HCT116 (cell line): Measurements from ENCODE around the gene GRK5. TPM values are rescaled to one million over a fixed set of nuclear protein-coding genes. Genes with fewer than 3 reads are reported as not detected.

ENCODE experiments used
- ATAC-seq: fragments of 200-7000 bp; cut with Tn5 transposase; 2 replicates; pipeline ENCODE4 v1.9.1; 2020; ENCODE audit warnings: mild to moderate bottlenecking, moderate library complexity
- BruUV-seq: library from RNA; stranded (reverse); fragments of 400-500 nt; replicated peaks from 2 replicates; lab custom pipeline; 2021; lab: Mats Ljungman, UMichigan
- CTCF ChIA-PET: fragments of 300-600 bp; sonication (Branson Sonifier 250); formaldehyde crosslinking; loops from one replicate; lab custom pipeline; 2021; ENCODE audit warnings: antibody characterized with exemption; lab: Charles Lee
- POLR2A ChIA-PET: fragments of 300-600, 350-600 bp; sonication (Branson Sonifier 250); formaldehyde crosslinking; loops from one replicate; lab custom pipeline; 2021; ENCODE audit warnings: antibody characterized with exemption; lab: Charles Lee
- RAD21 ChIA-PET, 2 experiments: fragments of 300-600 bp; sonication (Branson Sonifier 250); formaldehyde crosslinking; loops; one replicate each; lab custom pipeline; 2023; ENCODE audit warnings: low total read pairs in 2 of 2; ENCODE audit not compliant: uncharacterized antibody in 2 of 2, unreplicated experiment in 2 of 2, low non-redundant PET in 1 of 2; lab: Charles Lee
- DNase-seq: peaks from one replicate; pipeline ENCODE4 v3.0.0-alpha.2; 2010; ENCODE audit warnings: low read depth, low spot score
- H2AFZ ChIP-seq: fragments of 200-600 bp; shearing (Covaris generic), sonication (generic); 2 replicates; pipeline ENCODE4 v1.6.1; 2017; ENCODE audit warnings: low read depth, mixed run types, mixed read lengths, antibody characterized with exemption, low read length; ENCODE audit not compliant: poor library complexity, severe bottlenecking
- H3K27ac ChIP-seq: 2 replicates; pipeline ENCODE4 v1.5.1; 2012; ENCODE audit warnings: low read depth, low read length
- H3K27me3 ChIP-seq: fragments of 200-600 bp; sonication (generic); 2 replicates; pipeline ENCODE4 v1.6.1; 2016; ENCODE audit warnings: mixed run types, low read length, mixed read lengths; ENCODE audit not compliant: insufficient read depth
- H3K36me3 ChIP-seq, 2 experiments: fragments of 200-500 bp in 1 of 2; fragments of 200-600 bp in 1 of 2; sonication (Bioruptor generic) in 1 of 2; sonication (generic) in 1 of 2; 2 replicates each; pipeline versions ENCODE4 v1.5.1 to v1.6.1; 2014 to 2016; ENCODE audit warnings: low read length in 2 of 2, inconsistent platforms in 1 of 2, mixed read lengths in 1 of 2, mixed run types in 1 of 2; ENCODE audit not compliant: insufficient read depth in 2 of 2, control insufficient read depth in 1 of 2
- H3K4me1 ChIP-seq, 2 experiments: fragments of 200-600 bp in 1 of 2; sonication (generic) in 1 of 2; 2 replicates each; pipeline versions ENCODE4 v1.5.1 to v1.6.1; 2012 to 2017; ENCODE audit warnings: low read length in 2 of 2, inconsistent platforms in 1 of 2, mild to moderate bottlenecking in 1 of 2, mixed read lengths in 1 of 2, mixed run types in 1 of 2, moderate library complexity in 1 of 2; ENCODE audit not compliant: insufficient read depth in 2 of 2, control insufficient read depth in 1 of 2
- H3K4me2 ChIP-seq: fragments of 200-600 bp; sonication (generic); 2 replicates; pipeline ENCODE4 v1.6.1; 2017; ENCODE audit warnings: mixed run types, low read length, mixed read lengths
- H3K4me3 ChIP-seq, 2 experiments: fragments of 200-600 bp in 1 of 2; sonication (generic) in 1 of 2; replicated peaks in 1 of 2; 2 replicates each; pipeline ENCODE4 v1.5.1; 2011 to 2016; ENCODE audit warnings: low read length in 2 of 2, control low read depth in 1 of 2, low read depth in 1 of 2, mild to moderate bottlenecking in 1 of 2, mixed read lengths in 1 of 2, mixed run types in 1 of 2
- H3K79me2 ChIP-seq: fragments of 200-600 bp; sonication (generic); 2 replicates; pipeline ENCODE4 v1.6.1; 2017; ENCODE audit warnings: mild to moderate bottlenecking, mixed run types, low read length, moderate library complexity, mixed read lengths; ENCODE audit not compliant: insufficient read depth
- H3K9ac ChIP-seq: fragments of 200-600 bp; sonication (generic); 2 replicates; pipeline ENCODE4 v1.6.1; 2016; ENCODE audit warnings: low read length, mixed read lengths
- H3K9me2 ChIP-seq: fragments of 200-600 bp; sonication (generic), shearing (Covaris generic); 2 replicates; pipeline ENCODE4 v1.6.1; 2017; ENCODE audit warnings: mixed run types, mild to moderate bottlenecking, moderate library complexity; ENCODE audit not compliant: insufficient read depth
- H3K9me3 ChIP-seq, 2 experiments: fragments of 200-500 bp in 1 of 2; fragments of 200-600 bp in 1 of 2; sonication (Bioruptor generic) in 1 of 2; sonication (generic) in 1 of 2; 2 replicates each; pipeline ENCODE4 v1.6.1; 2014 to 2017; ENCODE audit warnings: low read length in 2 of 2, mixed read lengths in 2 of 2, inconsistent platforms in 1 of 2, low read depth in 1 of 2, mild to moderate bottlenecking in 1 of 2, mixed run types in 1 of 2, moderate library complexity in 1 of 2; ENCODE audit not compliant: control insufficient read depth in 1 of 2, insufficient read depth in 1 of 2
- H4K20me1 ChIP-seq: fragments of 200-600 bp; sonication (generic), shearing (Covaris generic); 2 replicates; pipeline ENCODE4 v1.6.1; 2017; ENCODE audit warnings: mixed run types, mild to moderate bottlenecking, moderate library complexity; ENCODE audit not compliant: insufficient read depth
- CEBPB ChIP-seq: IDR thresholded peaks from 2 replicates; pipeline ENCODE4 v1.6.1; 2012; ENCODE audit warnings: low read depth
- CTCF ChIP-seq, 3 experiments: fragments of 200-600 bp in 1 of 3; sonication (generic) in 1 of 3; IDR thresholded peaks in 2 of 3; conservative IDR thresholded peaks in 1 of 3; 2 replicates each; pipeline ENCODE4 v1.5.1; 2012 to 2017; ENCODE audit warnings: low read depth in 2 of 3, low read length in 2 of 3, antibody characterized with exemption in 1 of 3, borderline replicate concordance in 1 of 3, control low read depth in 1 of 3, mild to moderate bottlenecking in 1 of 3, mixed read lengths in 1 of 3, mixed run types in 1 of 3, moderate library complexity in 1 of 3; ENCODE audit not compliant: insufficient read depth in 1 of 3
- ELF1 ChIP-seq: IDR thresholded peaks from 2 replicates; pipeline ENCODE4 v1.6.1; 2012; ENCODE audit warnings: low read depth, borderline replicate concordance
- EZH2 ChIP-seq: fragments of 200-600 bp; sonication (generic); IDR thresholded peaks from 2 replicates; pipeline ENCODE4 v1.6.1; 2017; ENCODE audit warnings: antibody characterized with exemption, mixed run types
- FOSL1 ChIP-seq: IDR thresholded peaks from 2 replicates; pipeline ENCODE4 v1.6.1; 2012; ENCODE audit warnings: low read depth
- JUND ChIP-seq: IDR thresholded peaks from 2 replicates; pipeline ENCODE4 v1.6.1; 2012
- POLR2AphosphoS5 ChIP-seq: IDR thresholded peaks from 2 replicates; pipeline ENCODE4 v1.6.1; 2011; ENCODE audit warnings: mild to moderate bottlenecking, low read depth, low read length, moderate library complexity
- SIN3A ChIP-seq: IDR thresholded peaks from 2 replicates; pipeline ENCODE4 v1.6.1; 2012; ENCODE audit warnings: low read depth
- TCF7L2 ChIP-seq: IDR thresholded peaks from 2 replicates; pipeline ENCODE4 v1.7.0; 2011; ENCODE audit warnings: borderline replicate concordance, inconsistent platforms; ENCODE audit not compliant: insufficient read depth, insufficient read length; ENCODE audit errors: extremely low read depth
- intact Hi-C: fragments of 100-400 bp; cut with micrococcal nuclease; formaldehyde crosslinking; loops from 2 replicates; pipeline ENCODE4 v1.10.0; 2022
- total RNA-seq: library from RNA; stranded (reverse); gene quantifications from one replicate; pipeline ENCODE4 v1.2.1, GENCODE V29; 2021; ENCODE audit not compliant: unreplicated experiment
- TF ChIP-seq, protein P1 (sequence below): IDR thresholded peaks from 2 replicates; pipeline ENCODE4 v1.6.1; 2012
- TF ChIP-seq, protein P2 (sequence below): IDR thresholded peaks from 2 replicates; pipeline ENCODE4 v1.6.1; 2012; ENCODE audit warnings: low read depth

The GRK5 gene
- total RNA-seq, 1 experiment from 2014 or later: 7.3 TPM

- TF ChIP-seq SIN3A (no peak), EZH2 (no peak), FOSL1 (no peak), CEBPB (no peak), POLR2AphosphoS5 (no peak), ELF1 (no peak)
- TF ChIP-seq, protein P1, sequence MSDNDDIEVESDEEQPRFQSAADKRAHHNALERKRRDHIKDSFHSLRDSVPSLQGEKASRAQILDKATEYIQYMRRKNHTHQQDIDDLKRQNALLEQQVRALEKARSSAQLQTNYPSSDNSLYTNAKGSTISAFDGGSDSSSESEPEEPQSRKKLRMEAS: no peak
- TF ChIP-seq, protein P2, sequence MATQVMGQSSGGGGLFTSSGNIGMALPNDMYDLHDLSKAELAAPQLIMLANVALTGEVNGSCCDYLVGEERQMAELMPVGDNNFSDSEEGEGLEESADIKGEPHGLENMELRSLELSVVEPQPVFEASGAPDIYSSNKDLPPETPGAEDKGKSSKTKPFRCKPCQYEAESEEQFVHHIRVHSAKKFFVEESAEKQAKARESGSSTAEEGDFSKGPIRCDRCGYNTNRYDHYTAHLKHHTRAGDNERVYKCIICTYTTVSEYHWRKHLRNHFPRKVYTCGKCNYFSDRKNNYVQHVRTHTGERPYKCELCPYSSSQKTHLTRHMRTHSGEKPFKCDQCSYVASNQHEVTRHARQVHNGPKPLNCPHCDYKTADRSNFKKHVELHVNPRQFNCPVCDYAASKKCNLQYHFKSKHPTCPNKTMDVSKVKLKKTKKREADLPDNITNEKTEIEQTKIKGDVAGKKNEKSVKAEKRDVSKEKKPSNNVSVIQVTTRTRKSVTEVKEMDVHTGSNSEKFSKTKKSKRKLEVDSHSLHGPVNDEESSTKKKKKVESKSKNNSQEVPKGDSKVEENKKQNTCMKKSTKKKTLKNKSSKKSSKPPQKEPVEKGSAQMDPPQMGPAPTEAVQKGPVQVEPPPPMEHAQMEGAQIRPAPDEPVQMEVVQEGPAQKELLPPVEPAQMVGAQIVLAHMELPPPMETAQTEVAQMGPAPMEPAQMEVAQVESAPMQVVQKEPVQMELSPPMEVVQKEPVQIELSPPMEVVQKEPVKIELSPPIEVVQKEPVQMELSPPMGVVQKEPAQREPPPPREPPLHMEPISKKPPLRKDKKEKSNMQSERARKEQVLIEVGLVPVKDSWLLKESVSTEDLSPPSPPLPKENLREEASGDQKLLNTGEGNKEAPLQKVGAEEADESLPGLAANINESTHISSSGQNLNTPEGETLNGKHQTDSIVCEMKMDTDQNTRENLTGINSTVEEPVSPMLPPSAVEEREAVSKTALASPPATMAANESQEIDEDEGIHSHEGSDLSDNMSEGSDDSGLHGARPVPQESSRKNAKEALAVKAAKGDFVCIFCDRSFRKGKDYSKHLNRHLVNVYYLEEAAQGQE: no peak
Measured at GRCh38 chr10:119298810-119299209, 91.4 kb downstream of the GRK5 start (continued).

DNA sequence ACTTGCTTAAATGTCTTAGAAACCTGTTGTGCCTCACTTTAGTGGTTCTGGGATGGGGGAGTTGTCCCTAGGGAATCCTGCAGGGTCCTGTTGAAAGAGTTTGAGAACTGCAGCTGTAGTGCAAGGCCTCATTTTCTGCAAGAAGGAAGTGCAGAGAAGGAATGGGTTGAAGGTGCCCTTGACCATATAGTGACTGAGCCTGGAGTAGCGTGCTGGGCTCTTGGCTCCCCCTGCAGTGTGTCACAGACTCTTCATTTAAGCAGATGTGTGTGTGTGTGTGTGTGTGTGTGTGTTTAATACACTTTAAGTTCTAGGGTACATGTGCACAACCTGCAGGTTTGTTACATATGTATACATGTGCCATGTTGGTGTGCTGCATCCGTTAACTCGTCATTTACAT, 92.2 kb downstream of the GRK5 start:
- Histone ChIP-seq H3K9ac (no peak overlapping the region), H4K20me1 (no peaks in the 10 kb centered on the region), H3K9me2 (no peaks in the 10 kb centered on the region), H3K79me2 (no peaks in the 10 kb centered on the region), H3K27me3 (no peaks in the 10 kb centered on the region), H3K36me3 (no peaks in the 10 kb centered on the region), H3K27ac (no peak overlapping the region), H2AFZ (no peak overlapping the region), H3K4me3 (no peak overlapping the region), H3K4me2 (no peak overlapping the region), H3K9me3 (peaks cover 0 to 3% of the 10 kb centered on the region in 2 experiments; a peak in 1 of 4 replicates), H3K4me1 (peaks cover 8 to 57% of the 10 kb centered on the region in 2 experiments; a peak in 3 of 4 replicates)
- ChIA-PET CTCF (no interaction called here), POLR2A (no interaction called here), RAD21 (no interaction called here)
- BruUV-seq: no TSS peak
- ATAC-seq (peak; percentile 59), DNase-seq (no peak)
- intact Hi-C loops: no loop called here
- TF ChIP-seq CTCF (IDR thresholded peaks at IDR 0.05 in 2 of 3, conservative IDR thresholded peaks at IDR 0.05 in 1 of 3; ENCODE audit: borderline replicate concordance in 1 of 3, insufficient read depth in 1 of 3, low read depth in 2 of 3, low read length in 2 of 3): peak in 2 of 3 experiments; percentile 19 to 22; a peak in 2 of 6 replicates
- no peak for TF ChIP-seq JUND
- TF ChIP-seq TCF7L2: no peak
- TF ChIP-seq, all 23 proteins: peak for 1
